ENCODE results near the gene GNG8. TPM values are rescaled to one million over a fixed set of nuclear protein-coding genes. Genes with fewer than 3 reads are reported as not detected.

GNG8 gene
- total RNA-seq = 1 to 10 TPM in 1 of 2 donors, not detected in 1; 5.2 TPM
- long read RNA-seq = 0 reads

DNA sequence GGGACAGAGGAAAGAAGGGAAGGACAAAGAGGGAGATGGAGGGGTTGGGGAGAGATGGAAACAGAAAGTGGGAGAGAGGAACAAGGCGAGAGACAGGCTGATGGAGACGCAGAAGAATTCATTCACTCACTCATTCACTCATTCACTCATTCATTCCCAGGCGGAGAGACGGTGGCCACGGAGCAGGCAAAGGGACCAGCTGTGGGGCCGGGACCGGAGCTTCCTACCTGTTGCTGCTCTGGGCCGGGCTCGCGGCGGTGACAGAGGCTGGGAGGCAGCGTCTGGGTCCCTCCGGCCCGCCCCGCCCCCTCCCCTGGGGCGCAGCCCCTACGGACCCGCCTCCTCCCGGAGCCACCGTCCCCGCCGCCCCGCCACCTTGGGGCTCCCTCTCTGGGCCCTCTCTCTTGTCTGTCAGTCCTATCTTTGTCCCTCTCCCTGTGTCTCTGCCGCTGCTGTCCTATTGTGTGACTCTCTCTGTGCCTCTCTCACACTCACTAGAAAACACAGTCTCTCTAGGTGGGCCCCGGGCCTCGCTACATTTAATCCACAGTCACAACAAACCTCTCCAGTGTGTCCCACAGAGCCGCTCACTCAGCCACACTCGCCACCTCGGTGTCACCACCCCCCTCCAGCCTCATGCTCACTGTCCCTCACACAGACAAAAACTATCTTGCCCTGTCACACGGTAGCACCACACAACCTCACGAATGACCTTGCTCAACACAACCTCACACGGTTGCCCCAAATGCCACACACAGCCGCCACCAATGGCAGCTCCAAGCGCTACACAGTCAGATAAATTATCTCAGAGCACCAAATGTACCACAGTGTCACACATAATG is at the start of gene GNG8:
Gene GNG8 (minus strand): TSS at position 283 of the 842 bp plus-strand sequence. CDS start 1,520 bp downstream, outside the sequence.
- intact Hi-C loops (cut with DNase I) = no loop called here
- ATAC-seq = no peak
- DNase-seq = no peak

DNA sequence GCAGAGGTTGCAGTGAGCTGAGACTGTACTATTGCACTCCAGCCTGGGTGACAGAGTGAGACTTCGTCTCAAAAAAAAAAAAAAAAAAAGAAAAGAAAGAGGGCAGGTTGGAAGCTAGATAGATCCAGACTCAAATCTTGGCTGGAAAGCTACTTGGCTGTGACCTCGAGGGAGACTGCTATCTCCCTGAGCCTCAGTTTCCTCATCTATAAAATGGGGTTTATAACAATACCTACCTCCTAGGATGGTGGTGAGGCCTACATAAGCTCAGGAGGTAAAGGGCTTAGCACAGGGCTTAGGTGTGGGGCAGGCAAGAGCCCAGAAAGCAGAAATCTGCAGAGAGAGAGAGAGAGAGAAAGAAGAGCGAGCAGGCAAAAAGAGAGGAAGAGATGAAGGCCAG is 49.2 kb upstream of the GNG8 start:
- ATAC-seq (no peak), DNase-seq (no peak)
- intact Hi-C loops (cut with DNase I) = no loop called here

DNA sequence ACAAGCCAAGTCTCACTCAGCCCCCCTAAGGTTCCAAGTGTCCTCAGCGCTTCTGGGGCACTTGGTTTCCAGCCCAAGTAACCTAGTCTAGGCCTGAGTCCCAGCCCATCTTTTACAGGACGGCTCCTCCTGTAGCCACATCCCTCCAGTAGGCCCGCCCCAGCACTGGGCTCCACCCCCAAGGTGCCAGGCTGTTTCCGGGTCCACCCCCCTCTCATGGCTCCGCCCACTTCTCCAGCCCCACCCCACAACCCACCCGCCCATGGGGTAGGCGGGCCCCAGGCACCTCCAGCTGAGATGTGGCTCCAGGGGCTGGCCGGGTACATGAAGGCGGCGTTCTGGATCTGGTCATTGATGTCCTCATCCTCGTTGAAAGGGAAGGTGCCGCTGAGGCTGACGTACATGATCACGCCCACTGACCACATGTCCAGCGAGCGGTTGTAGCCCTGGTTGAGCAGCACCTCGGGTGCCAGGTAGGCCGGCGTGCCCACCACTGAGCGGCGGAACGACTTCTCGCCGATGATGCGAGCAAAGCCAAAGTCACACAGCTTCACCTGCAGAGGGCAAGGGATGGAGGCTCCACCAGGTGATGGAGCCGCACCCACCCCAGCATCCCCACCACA is 42.2 kb upstream of the GNG8 start:
- DNase-seq (peak; percentile 40), ATAC-seq (peak; percentile 27 to 60)
- intact Hi-C loops (cut with DNase I) = no loop called here

DNA sequence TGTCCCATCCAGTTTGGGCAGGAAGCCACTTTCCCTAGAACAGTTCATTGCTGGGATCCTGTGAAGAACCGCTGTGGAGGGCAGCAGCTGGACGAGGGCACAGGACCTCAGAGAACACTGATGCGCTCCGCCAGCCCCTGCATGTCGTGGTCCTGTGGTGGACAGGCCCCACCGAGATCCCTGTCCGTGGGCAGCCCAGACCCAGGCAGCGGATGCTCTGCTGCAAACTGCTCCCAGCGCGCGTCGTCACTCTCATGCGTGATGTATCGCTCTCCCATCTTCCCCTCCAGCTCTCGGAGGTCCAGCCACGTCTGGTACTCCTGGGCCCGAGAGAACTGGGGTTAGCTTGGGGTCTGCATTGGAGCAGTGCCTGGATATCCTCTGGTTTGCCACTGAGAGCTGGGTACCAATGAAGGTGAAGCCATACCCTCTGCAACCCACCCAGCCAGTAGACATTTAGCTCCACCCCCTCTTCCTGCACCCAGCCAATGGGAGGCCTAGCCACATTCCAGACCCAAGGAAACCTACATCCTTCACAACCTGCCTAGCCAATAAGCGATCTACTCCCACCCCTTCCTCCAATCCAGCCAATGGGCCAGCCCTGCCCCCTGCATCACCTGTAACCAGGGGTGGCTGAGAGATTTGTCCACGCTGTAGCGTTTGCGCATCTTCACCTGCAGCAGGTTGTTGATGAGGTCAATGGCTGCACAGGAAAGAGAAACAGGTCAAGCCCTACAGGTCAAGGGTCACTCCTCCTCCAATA is 38.6 kb upstream of the GNG8 start:
- intact Hi-C loops (cut with DNase I) = no loop called here
- ATAC-seq (peak; percentile 47 to 53), DNase-seq (no peak)

DNA sequence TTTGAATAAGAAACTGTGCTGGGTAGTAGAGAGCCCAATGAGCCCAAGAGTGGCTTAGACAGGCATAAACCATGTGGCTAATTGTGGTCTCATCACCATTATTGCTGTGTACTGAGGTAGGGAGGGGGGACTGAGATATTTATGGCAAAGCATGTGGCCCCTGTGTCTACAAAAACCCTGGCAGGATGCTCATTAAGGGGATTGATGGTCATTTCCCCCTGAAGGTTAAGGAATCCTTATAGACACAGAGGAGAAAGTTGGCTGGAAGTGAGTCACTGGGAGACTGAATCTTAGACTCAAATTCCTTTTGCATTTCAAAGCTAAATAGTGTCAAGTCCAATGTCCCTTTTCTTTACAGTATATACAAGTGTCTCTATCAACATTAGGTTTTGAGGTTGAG is 34.8 kb upstream of the GNG8 start:
- no peak for ATAC-seq
- intact Hi-C loops (cut with DNase I) = no loop called here
- no peak for DNase-seq

DNA sequence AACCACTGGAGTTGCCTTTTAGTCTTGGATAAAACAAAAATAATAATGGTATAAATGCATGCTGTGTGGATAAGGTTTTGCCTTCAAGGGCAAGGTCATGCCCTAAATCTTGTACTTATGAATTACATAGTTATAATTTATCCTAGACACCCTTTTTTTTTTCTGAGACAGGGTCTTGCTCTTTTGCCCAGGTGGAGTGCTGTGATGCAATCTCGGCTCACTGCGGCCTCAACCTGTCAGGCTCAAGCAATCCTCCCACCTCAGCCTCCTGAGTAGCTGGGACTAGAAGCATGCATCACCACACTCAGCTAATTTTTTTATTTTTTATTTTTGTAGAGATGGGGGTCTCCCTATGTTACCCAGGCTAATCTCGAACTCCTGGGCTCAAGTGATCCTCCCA is 32.7 kb upstream of the GNG8 start:
- ATAC-seq (no peak), DNase-seq (no peak)
- intact Hi-C loops (cut with DNase I) = loop anchor here in 1 of 2 donors (10.0 kb wide), 1 partner anchor 54 kb away; no protein-coding TSS in a partner anchor

DNA sequence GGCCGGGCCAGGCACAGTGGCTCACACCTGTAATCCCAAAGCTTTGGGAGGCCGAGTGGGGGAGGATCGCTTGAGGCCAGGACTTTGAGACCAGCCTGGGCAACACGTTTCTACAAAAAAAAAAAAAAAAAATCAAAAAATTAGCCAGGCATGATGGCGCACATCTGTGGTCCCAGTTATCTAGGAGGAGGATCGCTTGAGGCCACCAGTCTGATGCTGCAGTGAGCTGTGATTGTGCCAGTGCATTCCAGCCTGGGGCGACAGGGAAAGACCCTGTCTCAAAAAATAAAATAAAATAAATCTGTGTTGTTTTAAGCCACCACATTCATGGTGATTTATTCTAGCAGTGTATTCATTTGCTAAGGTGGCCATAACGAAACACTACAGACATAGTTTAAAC is 29.1 kb upstream of the GNG8 start:
- ATAC-seq (no peak), DNase-seq (no peak)
- intact Hi-C loops (cut with DNase I) = loop anchor here in 1 of 2 donors (10.0 kb wide), 1 partner anchor 50 kb away; no protein-coding TSS in a partner anchor

DNA sequence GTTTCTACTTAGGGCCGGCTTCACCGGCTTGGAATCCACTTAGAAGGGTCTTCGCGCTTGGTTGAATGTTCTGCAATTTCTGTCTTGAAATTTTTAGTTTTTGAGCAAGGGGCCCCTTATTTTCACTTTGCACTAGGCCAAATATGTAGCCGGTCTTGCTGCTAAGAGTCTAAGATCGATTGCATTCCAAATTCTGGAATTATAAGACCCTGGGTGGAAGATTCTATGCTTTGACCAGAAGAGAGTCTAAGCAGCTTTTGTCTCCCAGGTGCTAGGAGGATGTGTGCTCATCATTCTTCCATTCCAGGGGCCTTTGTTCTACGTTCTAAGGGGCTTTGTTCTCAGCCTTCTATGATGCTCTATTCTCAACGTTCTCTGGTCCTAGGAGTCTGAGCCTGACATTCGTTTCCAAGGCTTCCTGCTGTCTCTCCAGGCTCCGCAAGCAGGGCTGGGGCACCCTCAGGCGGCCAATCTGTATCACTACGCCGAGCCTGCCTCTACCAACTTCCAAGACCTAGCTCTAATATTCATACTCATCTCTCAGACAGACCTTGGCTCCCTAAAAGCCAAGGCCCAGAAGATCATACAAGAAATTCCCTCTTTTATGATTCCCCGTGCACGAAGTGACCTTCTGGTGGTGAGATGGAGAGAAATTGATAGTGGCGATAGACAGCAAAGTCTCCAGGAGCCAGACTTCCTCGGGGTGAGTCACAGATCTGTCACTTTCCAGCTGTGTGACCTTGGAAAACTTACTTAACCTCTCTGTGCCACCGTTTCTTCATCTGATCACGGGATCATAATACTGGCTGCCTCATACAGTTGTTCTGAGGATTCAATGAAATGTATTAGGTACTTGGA is 26.0 kb upstream of the GNG8 start:
- intact Hi-C loops (cut with DNase I) = loop anchor here (1.0 to 10.0 kb wide), 2 partner anchors 47 to 48 kb away; no protein-coding TSS in a partner anchor
- peak; percentile 83 for DNase-seq
- ATAC-seq = peak; percentile 71 to 83

DNA sequence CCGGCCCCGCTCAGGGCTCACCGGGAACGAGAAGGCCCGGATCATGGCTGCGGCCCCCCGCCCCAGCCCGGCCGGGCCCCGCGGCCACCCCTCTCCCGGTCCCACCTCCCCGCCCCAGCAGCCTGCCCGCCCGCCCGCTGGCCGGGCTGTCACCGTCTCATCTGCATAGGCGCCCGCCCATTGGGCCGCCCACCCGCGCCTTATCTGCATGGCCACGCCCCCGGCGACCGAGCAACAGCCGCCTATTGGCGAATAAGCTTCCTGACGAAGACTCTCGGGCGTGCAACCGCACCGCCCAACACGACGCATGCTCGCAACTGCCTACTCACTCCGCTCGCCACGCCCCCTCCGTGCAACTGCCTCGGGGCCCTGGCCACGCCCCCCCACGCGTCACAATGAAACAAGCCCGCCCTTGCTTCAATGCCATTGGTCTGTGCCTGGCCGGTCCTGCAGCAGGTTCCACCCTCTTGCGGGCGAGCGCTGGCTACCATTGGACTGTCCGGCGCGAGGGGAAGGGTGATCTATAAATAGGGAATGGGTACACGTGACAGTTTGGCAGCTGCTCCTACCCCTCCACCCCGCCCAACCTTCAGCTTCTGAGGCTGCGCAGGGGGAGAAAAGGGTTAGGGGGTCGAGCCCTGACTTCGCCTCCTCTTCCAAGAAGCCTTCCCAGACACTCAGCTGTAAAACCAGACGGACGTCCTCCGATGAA is 25.2 kb upstream of the GNG8 start, which contains the start of gene DACT3:
Gene DACT3 (minus strand): TSS at position 163 of the 712 bp plus-strand sequence. CDS start 118 bp downstream, at position 45.
- DNase-seq = peak; percentile 100
- ATAC-seq = peak; percentile 94 to 97
- intact Hi-C loops (cut with DNase I) = loop anchor here in 1 of 2 donors (10.0 kb wide), 1 partner anchor 46 kb away; no protein-coding TSS in a partner anchor

DNA sequence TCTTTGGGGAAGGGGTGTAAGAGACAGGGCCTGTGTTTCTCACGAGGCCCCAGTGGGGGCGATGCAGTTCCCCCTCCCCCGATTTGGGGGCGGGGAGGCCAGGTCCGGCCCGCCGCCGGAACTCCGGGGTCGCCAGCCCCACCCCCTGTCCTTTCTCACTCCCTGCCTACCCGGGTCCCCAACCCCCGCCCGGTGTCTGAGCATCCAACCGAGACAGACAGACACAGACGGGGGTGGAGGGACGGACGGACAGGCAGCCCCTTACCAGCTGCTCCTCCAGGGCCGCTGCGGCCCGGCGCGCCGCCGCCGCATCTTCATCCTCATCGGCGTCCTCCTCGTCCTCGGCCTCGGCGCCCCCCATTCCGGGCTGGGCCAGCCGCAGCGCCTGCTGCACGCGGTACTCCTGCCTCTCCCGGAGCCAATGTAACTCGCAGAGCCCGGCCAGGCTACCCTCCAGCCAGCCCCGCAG is 24.6 kb upstream of the GNG8 start:
- peak in 1 of 2 donors; percentile 2 for ATAC-seq
- intact Hi-C loops (cut with DNase I) = loop anchor here in 1 of 2 donors (10.0 kb wide), 1 partner anchor 46 kb away; no protein-coding TSS in a partner anchor
- DNase-seq = peak; percentile 44

DNA sequence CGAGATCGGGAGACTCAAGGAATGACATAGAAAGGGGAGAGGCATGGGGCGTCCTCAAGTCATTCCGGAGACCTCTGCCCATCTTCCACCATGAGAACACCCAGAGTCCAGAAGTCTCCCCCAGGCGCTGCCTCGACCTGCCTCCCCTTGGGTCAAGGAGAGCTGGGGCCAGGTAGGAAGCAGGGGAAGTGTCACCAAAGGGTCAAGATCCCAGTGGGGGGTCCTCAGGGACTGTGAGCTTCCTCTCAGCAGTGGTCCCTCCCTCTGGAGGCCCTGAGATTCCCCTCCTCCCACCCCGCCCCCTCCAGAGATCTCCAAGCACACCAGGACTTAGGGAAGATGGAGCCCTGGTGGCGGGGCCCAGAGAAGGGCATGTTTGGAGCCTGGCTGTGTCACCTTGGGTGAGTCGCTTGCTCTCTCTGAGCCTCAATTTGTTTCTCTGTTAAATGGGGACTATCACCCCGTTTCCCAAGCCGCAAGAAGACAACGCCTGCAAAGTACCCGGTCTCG is 24.1 kb upstream of the GNG8 start:
- ATAC-seq = no peak
- intact Hi-C loops (cut with DNase I) = loop anchor here in 1 of 2 donors (10.0 kb wide), 1 partner anchor 45 kb away; no protein-coding TSS in a partner anchor
- DNase-seq = no peak

DNA sequence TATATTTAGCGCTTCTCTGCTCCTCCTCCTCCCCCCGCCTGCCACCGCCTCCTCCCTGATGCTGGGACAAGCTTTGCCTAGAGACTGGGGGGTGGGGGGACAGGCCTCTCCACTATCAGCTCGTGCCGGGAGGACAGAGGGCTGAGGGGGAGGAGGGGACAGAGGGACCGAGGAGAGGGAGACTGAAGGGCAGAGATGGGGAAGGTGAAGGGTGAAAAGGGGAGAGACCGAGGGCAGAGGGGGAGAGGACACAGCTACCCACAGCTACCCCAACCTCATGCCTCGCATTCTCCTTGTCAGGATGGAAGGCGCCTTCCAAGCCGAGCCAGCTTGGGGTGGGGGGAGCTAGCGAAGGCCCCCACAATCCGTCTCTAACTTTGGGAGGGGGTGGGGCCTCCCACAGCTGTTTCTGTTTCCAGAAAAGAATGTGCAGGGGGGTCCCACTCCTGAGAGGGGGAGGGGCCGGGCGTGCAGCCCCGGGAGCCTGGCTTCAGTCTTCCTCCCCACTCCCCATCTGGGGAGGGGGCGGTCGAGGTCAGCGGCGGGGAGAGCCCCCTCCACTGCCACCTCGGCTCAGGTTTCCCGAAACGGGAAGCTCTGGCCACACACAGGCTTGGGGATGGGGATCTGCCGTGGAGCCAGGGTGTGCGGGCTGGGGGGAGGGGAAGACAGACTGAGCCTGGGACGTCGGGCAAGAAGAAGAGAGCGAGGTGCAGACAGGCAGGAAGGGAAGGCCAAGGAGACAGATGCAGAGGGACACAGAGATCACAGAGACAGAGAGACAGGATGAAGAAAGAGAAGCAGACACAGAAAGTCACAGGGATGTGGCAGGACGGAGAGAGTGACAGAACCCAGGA is 23.4 kb upstream of the GNG8 start:
- DNase-seq (no peak), ATAC-seq (no peak)

DNA sequence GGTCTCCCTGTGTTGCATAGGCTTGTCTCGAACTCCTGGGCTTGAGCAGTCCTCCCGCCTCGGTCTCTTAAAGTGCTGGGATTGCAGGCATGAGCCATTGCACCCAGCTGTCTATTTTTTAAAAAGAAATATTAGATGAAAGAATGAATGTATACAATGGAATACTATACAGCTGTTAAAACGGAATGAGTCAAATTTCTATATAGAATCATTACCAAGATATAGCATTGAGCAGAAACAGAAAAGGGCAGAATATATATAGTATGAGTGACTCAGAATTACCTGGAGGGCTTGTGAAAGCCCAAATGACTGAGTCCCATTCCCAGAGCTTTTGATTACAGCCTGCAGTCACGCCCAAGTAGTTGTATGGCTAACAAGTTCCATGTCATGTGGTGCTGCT is 20.5 kb upstream of the GNG8 start:
- intact Hi-C loops (cut with DNase I) = no loop called here
- DNase-seq (no peak), ATAC-seq (no peak)

More for the DNA sequence above, 23.4 kb upstream of the GNG8 start:
- intact Hi-C loops (cut with DNase I) = loop anchor here in 1 of 2 donors (10.0 kb wide), 1 partner anchor 45 kb away; no protein-coding TSS in a partner anchor

DNA sequence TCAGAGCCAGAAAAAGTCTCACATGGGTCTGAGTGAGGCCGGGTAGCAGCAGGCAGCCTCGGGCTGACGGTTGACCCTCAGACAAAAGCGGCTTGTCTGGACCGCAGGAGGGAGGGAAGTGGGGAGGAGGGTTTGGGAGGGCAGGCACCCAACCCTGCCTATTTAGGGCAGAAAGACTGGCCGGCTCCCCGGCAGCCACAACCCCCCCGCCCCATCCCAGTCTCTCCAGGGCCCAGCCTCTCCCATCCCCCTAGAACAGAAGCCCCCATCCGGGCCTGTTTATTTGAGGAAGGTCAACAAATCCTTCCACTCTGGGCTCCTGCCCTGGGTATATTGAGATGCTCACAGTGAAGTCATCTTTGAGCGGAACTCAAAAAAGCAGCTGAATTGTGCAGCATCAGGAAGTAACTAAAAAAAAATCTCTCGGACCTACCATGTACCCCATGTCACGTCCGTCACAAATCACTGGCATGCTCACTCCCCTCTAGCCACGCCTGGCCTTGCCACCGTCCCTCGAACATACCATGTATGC is 18.7 kb upstream of the GNG8 start:
- DNase-seq = no peak

DNA sequence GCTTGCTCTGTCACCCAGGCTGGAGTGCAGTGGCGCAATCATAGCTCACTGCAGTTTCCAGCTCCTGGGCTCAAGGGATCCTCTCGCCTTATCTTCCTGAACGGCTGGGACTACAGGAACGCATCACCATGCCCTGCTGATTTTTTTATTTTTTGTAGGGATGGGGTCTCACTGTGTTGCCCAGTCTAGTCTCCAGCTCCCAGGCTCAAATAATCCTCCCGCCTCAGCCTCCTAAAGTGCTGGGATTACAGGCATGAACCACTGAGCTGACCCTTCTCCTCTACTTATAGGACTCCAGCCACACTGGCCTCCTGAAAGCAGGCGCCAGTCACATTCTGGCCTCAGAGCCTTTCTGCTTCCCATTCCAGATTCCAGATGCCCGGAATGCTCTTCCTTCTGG is 14.4 kb upstream of the GNG8 start:
- ATAC-seq (no peak), DNase-seq (no peak)
- intact Hi-C loops (cut with DNase I) = no loop called here

More for the DNA sequence above, 18.7 kb upstream of the GNG8 start:
- peak; percentile 72 to 81 for ATAC-seq
- intact Hi-C loops (cut with DNase I) = no loop called here

Measured in left cardiac atrium (tissue), 4 donors.